PC-3 (cell line): ENCODE results near the gene CCN2.

Experiments
- EZH2 ChIP-seq: fragments of 300-600 bp; sonication (generic); IDR thresholded peaks from one replicate; pipeline ENCODE4 v1.6.1; 2017; ENCODE audit warnings: antibody characterized with exemption, mild to moderate bottlenecking, low read length; ENCODE audit not compliant: unreplicated experiment
- EZH2phosphoT487 ChIP-seq: fragments of 300-600 bp; sonication (generic); IDR thresholded peaks from 2 replicates; pipeline ENCODE4 v1.6.1; 2018; ENCODE audit warnings: mild to moderate bottlenecking, antibody characterized with exemption, low read length, borderline replicate concordance
- TF ChIP-seq, protein P1 (sequence below): fragments of 300-600 bp; sonication (generic); conservative IDR thresholded peaks from 2 replicates; pipeline ENCODE4 v1.5.1; 2017; ENCODE audit warnings: antibody characterized with exemption, low read depth, mild to moderate bottlenecking, low read length

DNA sequence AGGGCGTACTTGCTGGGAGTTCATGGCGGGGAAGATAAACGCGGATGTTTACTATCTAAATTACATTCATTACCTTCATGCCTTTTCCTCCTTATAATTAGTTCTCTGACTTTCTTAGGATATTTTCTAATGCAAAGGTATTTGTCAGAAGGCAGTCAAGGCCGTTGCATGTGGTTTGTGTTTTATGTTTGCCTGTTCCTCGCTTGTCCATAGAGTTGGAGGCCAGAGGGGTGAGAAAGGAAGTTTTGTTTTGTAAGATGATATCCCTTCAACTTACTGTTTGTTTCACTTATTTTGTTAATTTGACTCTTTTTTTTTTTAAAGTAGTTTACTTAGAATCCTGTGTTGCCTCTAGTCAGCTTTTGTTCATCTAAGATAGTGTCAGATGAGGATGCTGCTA lies 4.0 kb upstream of the CCN2 start:
- TF ChIP-seq, protein P1, sequence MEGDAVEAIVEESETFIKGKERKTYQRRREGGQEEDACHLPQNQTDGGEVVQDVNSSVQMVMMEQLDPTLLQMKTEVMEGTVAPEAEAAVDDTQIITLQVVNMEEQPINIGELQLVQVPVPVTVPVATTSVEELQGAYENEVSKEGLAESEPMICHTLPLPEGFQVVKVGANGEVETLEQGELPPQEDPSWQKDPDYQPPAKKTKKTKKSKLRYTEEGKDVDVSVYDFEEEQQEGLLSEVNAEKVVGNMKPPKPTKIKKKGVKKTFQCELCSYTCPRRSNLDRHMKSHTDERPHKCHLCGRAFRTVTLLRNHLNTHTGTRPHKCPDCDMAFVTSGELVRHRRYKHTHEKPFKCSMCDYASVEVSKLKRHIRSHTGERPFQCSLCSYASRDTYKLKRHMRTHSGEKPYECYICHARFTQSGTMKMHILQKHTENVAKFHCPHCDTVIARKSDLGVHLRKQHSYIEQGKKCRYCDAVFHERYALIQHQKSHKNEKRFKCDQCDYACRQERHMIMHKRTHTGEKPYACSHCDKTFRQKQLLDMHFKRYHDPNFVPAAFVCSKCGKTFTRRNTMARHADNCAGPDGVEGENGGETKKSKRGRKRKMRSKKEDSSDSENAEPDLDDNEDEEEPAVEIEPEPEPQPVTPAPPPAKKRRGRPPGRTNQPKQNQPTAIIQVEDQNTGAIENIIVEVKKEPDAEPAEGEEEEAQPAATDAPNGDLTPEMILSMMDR: no peak
- TF ChIP-seq EZH2phosphoT487 (no peak), EZH2 (no peak)
